HPDE6-E6E7 (cell line): ENCODE measurements around the gene RO60.
"Not testable (repeated sequence)": the region's sequence is repeated elsewhere in the genome, so short reads cannot be mapped to it uniquely, and the experiment has no call there.

Source experiments
- DNase-seq: peaks from one replicate; pipeline ENCODE4 v3.0.0; 2011; ENCODE audit warnings: missing footprints; ENCODE audit errors: extremely low spot score

Gene RO60

DNA sequence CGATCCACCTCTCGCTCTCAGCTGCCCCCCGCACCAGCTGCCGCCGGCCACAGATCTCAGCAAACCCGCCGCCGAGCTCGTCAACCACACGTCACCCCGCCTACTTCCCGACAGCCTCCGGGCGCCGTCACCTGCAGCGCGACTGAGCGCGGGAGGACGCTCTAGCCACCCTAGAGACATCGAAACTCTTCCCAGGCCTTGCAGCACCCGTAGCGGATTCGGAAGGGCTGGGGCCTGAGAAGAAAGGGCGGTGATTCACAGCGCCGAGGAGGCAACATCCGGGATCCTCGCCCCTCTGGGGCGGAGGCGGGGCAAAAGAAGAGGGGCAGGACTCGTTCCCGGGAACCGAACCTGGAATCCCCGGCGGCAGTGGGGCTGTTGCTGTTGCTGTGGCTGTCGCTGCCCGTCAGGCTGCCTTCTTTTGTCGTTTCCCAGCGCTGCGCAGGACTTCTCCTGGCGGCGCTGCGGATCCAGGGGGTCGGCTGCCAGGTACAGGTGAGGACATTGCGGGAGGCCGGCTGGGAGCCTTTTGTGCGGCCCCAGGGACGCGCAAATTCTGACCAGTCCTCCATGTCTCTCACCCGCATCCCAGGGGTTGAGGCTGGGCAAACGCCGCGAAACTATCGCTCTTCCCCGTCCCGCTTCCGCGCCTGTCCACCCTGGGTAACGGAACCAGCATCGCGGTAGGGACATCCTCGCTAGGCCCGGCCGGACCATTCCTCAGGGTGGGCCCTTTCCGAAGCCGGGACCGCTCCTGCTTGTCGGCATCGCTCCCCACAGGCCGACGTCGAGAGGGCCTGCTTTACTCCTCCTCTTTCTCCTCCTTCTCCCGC lies at the start of gene RO60, which contains the start of gene UCHL5:
Gene RO60 (plus strand): TSS at position 331 of the 833 bp plus-strand sequence. CDS start 9,443 bp downstream, outside the sequence.
Gene UCHL5 (minus strand): TSS at position 79 of the 833 bp plus-strand sequence. CDS start 100 bp downstream, outside the sequence.
- DNase-seq: peak; percentile 92

DNA sequence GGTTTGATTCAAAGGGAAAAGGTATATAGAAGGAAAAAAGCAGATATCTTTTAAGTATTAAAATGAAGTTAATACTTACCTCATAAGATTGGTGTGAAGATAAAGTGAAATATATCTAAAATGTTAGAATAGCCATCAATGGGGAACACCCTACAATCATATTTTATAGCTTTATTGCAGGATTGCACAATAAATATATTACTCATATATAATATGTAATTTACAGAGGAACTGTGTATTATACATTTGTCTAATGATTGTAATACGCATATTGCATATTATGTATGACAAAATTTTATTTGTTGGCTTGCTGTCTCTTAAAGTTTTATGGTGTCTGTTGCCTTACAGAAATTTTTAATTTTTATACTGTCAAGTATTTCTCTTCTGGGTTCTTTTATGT lies 48.0 kb upstream of the RO60 start:
- no peak for DNase-seq

DNA sequence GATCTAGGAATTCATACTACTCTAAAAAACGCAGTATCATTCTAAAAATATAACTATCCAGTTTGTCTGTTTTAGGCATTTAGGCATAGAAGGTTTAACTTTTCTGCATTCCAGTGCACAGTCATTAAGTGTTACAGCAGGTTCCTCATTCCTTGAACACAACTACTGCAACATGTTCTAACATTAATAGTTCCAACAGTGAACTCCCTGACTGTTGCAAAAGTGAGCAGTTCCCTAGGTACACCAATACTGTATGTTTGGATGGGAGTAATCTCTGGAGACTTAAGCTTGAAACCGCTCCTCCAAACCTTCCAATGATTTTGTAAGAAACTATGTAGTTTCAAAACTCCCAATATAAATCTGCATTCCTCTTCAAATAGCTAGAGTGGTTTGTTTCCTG lies 46.4 kb upstream of the RO60 start:
- DNase-seq: no peak

DNA sequence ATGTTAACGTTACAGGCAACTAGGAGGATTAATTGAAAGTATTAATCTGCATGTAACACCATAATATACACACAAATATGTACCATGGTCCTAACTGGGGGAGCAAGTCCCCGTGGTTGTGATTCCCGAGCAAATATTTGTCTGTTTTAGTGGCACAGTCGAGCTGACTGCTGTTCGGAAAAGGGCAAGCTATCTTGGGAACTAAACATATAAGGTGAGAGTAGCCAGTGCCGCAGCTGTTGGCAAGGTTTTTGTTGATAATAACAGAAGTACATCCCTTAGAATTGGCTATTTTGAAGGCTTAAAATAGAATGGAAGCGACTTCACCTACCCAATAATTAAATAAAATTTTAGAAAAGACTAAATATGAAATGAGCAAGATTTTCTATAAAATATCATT lies 45.7 kb upstream of the RO60 start:
- DNase-seq: no peak

DNA sequence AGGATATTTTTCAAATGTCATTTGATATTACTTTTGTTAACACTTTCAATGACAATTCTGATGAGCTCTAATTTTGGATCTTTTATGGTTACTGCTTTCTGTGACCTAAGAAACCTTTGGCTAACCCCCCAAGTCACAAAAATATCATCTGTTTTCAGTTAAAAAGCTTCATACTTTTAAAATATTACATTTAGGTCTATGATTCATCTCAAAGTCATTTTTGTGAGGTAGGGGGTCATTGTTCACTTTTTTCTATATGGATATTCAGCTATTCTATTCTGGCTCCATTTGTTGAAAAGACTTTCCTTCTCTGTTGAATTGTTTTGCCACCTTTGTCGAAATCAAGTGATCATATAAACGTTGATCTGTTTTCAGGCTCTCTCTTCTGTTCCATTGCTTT lies 45.0 kb upstream of the RO60 start:
- DNase-seq: no peak

DNA sequence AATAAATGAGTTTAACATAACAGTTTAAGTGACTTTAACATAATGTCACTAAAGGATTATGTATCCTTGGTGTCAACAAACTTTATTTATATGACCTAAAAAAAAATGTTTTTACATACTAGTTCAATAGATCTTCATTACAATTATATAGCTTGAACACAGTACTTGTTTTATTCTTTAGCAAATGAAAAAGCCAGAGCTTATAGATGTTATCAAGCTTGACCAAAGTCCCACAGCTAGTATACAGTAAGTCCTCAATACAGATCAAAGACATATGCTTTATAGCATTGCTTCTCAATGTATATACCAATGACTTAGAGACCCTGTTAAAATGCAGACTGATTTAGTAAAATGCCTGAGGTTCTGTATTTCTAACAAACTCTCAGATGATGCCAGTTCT lies 42.6 kb upstream of the RO60 start:
- DNase-seq: no peak

DNA sequence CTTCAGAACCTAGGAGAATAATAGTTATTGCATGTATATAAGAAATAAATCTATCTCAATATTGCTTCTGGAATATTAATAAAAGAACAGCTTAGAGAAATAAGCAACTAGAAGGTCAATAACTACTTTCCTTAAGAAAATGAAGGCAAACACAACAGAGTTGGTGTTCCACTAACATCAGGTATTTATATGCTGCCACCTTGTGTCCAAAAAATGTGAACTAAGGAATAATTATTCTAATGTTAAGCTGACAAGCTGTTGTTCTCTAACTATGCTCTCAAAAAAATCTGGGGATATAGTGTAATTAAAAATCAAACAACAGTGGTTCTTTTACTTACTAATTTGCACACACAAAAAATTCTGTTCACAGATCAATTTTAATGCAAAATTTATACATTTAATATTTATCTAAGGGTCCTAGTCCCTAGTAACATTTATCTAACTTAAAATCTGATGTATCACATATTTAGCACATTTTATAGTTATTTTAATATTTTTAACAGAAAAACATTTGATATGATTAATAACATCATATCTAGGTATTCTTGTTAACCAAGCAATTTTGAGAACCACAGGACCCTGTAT lies 39.9 kb upstream of the RO60 start:
- peak; percentile 29 for DNase-seq

DNA sequence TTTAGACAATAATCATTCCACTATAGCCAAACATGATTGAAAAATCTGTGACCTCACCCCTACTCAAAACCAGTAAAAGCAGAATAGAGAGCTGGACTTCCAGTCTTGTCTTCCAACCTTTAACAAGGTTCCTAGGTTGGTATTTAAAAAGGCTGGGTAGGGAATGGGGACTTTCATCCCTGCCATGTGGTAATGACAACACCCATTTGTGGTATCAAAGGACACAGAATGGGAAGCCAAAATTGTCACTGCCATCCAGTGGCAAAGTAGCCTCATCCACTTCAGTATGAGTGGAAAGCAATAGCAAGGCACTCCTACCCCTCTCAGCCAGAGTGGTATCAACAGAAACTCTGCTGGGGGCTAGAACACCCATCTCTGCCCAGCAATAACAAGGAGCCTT lies 34.2 kb upstream of the RO60 start:
- DNase-seq: no peak

DNA sequence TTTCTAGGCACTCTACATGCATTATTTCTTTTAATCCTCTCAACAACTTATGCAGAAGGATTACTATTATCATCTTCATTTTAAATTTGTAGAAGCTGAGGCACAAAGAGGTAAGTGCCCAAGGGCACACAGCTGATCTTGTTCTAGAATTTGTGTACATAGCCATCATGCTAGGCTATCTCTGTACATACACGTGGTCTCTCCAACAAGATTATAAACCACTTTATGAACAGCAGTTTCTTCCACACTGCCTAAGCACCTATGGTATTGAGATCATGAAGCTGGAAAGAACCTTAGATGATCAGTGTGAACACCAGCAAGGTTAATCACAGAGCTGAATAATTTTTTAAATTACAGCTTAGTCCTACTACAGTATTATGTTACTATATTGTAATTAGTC lies 29.1 kb upstream of the RO60 start:
- DNase-seq: no peak

DNA sequence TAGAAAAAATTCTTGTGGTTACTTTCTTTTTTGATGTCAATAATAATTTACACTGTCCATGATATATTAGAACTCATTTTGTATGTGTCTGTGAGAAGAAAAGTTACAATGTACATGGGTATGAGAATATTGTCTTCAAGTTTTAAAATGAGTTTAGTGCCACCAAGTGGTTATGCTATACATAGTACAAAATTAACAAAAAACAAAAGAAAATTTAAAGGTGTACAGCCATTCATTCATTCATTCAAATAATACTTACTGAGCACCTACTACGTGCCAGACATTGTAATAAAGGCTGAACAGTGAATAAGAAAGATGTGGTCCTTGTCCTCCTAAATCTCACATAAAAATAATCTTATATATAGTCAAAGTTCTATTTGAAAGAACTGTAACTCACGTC lies 28.0 kb upstream of the RO60 start:
- no peak for DNase-seq

DNA sequence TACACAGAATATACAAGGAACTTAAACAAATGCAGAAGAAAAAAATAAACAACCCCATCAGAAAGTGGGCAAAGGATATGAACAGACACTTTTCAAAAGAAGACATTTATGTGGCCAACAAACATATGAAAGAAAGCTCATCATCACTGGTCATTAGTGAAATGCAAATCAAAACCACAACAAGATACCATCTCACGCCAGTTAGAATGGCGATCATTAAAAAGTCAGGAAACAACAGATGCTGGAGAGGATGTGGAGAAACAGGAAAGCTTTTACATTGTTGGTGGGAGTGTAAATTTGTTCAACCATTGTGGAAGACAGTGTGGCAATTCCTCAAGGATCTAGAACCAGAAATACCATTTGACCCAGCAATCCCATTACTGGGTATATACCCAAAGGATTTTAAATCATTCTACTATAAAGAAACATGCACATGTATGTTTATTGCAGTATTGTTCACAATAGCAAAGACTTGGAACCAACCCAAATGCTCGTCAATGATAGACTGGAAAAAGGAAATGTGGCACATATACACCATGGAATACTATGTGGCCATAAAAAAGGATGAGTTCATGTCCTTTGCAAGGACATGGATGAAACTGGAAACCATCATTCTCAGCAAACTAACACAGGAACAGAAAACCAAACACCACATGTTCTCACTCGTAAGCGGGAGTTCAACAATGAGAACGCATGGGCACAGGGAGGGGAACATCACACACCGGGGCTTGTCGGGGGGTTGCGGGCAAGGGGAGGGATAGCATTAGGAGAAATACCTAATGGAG lies 26.6 kb upstream of the RO60 start:
- not testable (repeated sequence) for DNase-seq

DNA sequence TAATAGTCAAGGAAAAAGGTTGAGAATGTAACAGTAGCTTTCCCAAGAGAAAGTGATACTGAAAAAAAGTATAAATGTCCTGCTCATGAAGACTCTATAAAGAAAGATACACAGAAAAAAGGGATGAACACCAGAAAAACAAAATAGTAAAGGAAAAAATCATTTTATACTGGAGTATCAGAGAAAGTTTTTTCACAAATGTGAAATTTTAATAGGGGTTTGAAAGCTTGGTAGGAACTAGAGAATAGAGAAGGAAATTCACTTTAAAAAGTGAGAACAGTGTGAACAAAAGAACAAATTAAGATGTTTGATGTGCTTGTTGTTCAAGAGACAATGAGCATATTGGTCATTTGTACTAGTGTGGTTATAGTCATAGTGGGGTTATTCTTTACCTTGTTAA lies 25.8 kb upstream of the RO60 start:
- DNase-seq: no peak

DNA sequence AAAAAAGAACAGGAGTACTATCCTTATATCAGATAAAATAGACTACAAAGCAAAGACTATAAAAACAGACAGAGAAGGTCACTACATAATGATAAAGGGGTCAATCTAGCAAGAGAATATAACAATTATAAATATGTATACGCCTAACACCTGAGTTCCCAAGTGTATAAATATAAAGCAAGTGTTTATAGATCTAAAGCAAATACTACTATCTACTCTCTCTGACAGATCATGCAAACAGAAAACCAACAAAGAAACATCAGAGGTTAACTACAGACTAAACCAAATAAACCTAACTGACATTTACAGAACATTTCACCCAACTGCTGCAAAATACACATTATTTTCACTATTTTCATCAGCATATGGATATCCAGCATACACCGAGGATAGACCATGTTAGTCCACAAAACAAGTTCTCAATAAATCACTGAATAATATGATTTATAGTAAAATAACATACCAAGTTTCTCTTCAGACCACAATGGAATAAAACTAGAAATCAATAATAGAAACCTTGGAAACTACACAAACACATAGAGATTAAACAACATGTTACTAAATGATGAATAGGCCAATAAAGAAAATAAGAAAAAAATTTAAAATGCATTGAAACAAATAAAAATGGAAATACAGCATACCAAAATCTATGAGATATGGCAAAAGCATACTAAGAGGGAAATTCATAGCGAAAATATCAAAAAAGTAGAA lies 22.9 kb upstream of the RO60 start:
- DNase-seq: no peak

DNA sequence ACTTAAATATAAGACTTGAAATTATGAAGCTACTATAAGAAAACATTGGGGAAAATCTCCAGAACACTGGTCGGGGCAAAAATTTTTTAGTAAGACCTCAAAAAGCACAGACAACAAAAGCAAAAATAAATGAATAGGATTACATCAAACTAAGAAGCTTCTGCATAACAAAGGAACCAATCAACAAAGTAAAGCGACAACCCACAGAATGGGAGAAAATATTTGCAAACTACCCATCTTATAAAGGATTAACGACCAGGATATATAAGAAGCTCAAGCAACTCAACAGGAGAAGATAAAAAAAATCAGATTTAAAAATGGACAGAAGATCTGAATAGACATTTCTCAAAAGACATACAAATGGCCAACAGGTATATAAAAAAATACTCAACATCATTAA lies 19.4 kb upstream of the RO60 start:
- DNase-seq: no peak

DNA sequence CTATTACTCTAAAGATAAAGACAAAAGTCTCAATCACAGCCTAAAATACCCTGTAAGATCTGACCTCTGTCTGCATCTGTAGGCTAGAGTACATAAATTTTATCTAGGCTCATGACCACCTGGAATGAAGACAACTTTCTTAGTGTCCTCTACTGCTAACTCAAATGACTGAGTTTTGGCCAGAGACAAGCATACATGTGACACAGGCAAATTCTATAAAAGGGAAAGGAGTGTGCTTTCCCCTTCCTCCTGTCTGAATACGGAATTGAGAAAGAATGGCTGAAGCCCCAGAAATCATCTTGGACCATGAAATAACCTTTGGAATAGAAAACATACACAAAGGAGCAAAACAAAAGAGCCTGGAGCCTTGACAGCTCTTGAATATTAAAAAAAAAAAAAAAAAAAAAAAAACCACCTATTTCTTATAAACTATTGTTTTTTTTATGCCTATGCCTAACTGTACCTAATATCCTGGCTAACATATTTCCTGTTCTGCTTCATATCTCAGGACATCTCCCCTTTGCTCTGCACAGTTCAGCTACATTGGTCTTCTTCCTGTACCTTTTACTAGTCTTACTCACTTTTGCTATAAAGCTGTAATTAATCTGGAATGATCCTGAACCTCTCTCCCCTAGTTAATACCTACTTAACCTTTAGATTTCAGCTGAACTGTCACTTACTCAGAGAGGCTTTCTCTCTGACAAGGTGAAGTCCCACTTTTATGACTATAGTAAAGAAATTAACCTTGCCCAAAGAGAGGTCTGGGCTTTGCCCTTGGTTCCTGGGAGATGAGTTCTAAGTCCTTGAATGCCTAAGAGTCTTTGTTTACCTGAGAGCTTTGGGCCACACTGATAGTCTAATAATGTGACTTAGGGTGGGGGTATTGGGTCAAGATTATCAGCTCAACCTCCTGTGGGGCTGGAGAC lies 16.4 kb upstream of the RO60 start:
- DNase-seq: no peak

DNA sequence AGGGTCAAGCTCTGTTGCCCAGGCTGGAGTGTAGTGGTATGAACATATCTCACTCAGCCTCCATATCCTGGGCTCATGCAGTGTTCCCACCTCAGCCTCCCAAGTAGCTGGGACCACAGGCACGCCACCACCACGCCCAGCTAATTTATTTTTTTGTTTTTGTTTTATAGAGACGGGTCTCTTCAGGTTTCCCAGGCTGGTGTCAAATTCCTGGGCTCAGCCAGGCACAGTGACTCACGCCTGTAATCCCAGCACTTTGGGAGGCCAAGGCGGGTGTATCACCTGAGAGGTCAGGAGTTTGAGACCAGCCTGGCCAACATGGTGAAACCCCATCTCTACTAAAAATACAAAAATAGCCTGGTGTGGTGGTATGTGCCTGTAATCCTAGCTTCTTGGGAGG lies 10.5 kb upstream of the RO60 start:
- not testable (repeated sequence) for DNase-seq

DNA sequence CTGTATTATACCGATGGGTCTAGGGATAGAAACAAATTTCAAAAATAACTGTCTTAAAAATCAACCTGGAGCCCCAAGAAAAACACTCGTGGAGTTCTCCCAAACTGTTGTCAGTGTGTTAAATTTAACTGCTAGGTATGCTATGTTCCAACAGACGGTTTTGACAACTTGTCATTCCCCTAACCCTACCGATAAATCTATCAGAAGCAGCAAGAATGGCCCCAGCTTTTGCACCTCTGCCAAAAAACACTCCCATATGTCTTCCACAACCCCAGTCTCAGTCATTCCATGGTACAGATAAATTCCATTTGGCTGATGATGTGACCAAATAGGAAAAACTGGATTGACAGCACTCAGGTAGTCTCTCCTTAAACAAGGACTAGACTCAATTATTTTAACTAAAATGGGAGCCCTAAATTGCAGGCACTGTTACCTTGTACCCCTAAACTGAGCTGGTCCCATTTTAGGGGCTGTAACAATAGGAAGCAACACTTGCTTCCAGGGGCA lies 5.2 kb upstream of the RO60 start:
- no peak for DNase-seq

DNA sequence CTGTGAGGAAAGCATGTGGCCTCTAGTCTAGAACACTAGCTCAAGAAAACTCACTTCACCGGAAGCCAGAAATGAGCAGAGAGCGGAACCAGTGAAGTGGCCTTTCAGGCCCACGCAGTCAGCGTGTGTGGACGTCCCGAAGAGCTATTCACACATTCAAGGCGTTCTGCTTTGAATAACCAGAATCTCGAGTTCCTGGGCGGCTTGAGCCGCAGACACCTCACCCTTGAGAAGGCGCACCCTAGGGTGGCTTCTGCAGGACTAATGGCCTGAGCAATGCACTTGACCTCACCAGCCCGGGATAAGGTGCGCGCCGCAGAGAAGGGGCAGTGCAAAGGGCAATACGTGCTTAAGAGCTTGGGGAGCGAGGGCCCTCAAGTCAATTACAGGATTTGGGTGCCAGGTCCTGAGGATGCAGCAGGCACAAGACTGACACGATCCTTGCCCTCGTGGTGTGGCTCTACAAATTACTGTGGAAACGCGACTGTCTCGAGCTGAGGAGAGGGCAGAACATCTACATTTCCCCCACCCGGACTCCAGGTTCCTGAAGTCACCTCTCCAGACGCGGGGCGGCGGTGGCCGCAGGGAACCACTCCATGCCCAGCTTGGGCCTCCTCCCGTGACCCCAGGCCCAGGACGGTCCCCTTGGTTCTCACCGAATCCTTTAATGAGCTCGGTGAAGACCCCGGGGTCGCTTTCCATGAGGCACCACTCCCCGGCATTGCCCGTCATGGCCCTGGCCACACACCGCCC lies 707 bp upstream of the RO60 start:
- peak; percentile 8 for DNase-seq

DNA sequence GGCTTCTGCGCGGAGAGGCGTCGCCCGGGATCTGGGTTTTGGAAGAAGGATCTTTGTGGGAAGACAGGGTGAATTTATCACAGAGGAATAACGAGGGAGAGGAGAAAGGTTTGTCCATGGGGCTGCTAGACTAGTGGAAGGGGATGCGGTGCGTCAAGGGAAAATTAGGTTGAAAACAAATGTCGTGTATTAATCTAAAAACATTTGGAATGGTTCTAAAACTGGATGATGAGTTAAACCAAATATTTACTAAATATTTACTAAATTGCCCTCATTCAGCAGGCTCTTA lies 647 bp downstream of the RO60 start:
- no peak for DNase-seq

DNA sequence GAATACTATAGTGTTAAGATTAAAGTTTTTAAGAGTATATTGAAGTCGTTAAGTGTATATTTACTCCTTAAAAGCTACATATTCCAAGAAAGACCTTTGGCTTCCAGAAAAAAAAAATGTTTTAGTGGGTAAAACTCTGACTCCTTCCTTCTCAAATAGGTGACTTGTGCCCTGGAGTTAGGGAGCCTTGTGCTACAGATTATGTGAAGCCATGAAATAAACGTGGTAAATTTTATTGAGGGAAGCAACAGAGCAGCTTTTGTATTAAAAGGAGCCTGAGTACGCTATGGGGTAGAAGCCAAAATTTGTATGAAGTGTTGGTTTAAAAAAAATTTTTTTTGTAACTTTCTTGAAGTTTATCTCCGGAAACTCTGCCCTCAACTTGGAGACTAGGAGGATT lies 994 bp downstream of the RO60 start:
- DNase-seq: no peak
